Measurements from ENCODE around the gene MEGF11.

The MEGF11 gene

GRCh38 chr15:66239514-66239913 is 14.0 kb downstream of the MEGF11 start:
- H3K27ac ChIP-seq (ENCODE audit: low read depth, low read length, poor library complexity, severe bottlenecking): no peak overlapping the region
- no peak overlapping the region for H3K9ac ChIP-seq (ENCODE audit: low read length)
- no peak overlapping the region for H3K4me2 ChIP-seq (ENCODE audit: low read length)
- no peaks in the 10 kb centered on the region for H3K27me3 ChIP-seq (ENCODE audit: insufficient read depth, low read length)
- H3F3A ChIP-seq (ENCODE audit: insufficient read depth, low read length): no peaks in the 10 kb centered on the region
- H3K4me3 ChIP-seq (ENCODE audit: low read depth, low read length, poor library complexity, severe bottlenecking): no peak overlapping the region
- no peaks in the 10 kb centered on the region for H3K9me2 ChIP-seq (ENCODE audit: low read depth, low read length)
- H3K4me1 ChIP-seq (ENCODE audit: insufficient read depth, low read length, severe bottlenecking): peaks cover 5% of the 10 kb centered on the region
- H2AFZ ChIP-seq (ENCODE audit: low read length): no peak overlapping the region
- TF ChIP-seq EZH2 (IDR thresholded peaks at IDR 0.05; ENCODE audit: borderline replicate concordance, low read length) (no peak), CTCF (IDR thresholded peaks at IDR 0.05; ENCODE audit: low read length) (no peak)
- no peaks in the 10 kb centered on the region for H3K36me3 ChIP-seq (ENCODE audit: insufficient read depth, low read length)
- no peaks in the 10 kb centered on the region for H3K9me3 ChIP-seq (ENCODE audit: low read length)
- H4K20me1 ChIP-seq (ENCODE audit: insufficient read depth, low read length): no peaks in the 10 kb centered on the region
- no peaks in the 10 kb centered on the region for H3K79me2 ChIP-seq (ENCODE audit: insufficient read depth, low read length)

GRCh38 chr15:66238318-66238717 is 15.2 kb downstream of the MEGF11 start:
- no peak overlapping the region for H3K4me3 ChIP-seq (ENCODE audit: low read depth, low read length, poor library complexity, severe bottlenecking)
- H3K27me3 ChIP-seq (ENCODE audit: insufficient read depth, low read length): no peaks in the 10 kb centered on the region

GRCh38 chr15:66237513-66238235 is 15.9 kb downstream of the MEGF11 start:
- no peak overlapping the region for H3K27ac ChIP-seq (ENCODE audit: low read depth, low read length, poor library complexity, severe bottlenecking)

More at GRCh38 chr15:66238318-66238717, 15.2 kb downstream of the MEGF11 start:
- H3F3A ChIP-seq (ENCODE audit: insufficient read depth, low read length): no peaks in the 10 kb centered on the region
- H3K9ac ChIP-seq (ENCODE audit: low read length): no peak overlapping the region
- H4K20me1 ChIP-seq (ENCODE audit: insufficient read depth, low read length): no peaks in the 10 kb centered on the region
- H3K79me2 ChIP-seq (ENCODE audit: insufficient read depth, low read length): no peaks in the 10 kb centered on the region
- H3K27ac ChIP-seq (ENCODE audit: low read depth, low read length, poor library complexity, severe bottlenecking): no peak overlapping the region
- no peak overlapping the region for H3K4me2 ChIP-seq (ENCODE audit: low read length)
- H2AFZ ChIP-seq (ENCODE audit: low read length): no peak overlapping the region
- no peaks in the 10 kb centered on the region for H3K36me3 ChIP-seq (ENCODE audit: insufficient read depth, low read length)
- peaks cover 5% of the 10 kb centered on the region for H3K4me1 ChIP-seq (ENCODE audit: insufficient read depth, low read length, severe bottlenecking)
- no peaks in the 10 kb centered on the region for H3K9me2 ChIP-seq (ENCODE audit: low read depth, low read length)
- TF ChIP-seq EZH2 (IDR thresholded peaks at IDR 0.05; ENCODE audit: borderline replicate concordance, low read length) (no peak), CTCF (IDR thresholded peaks at IDR 0.05; ENCODE audit: low read length) (0 out of 2 replicates have a peak, but pooled peaks have one; percentile 6)
- H3K9me3 ChIP-seq (ENCODE audit: low read length): no peaks in the 10 kb centered on the region

More at GRCh38 chr15:66237513-66238235, 15.9 kb downstream of the MEGF11 start:
- H3F3A ChIP-seq (ENCODE audit: insufficient read depth, low read length): no peaks in the 10 kb centered on the region
- no peaks in the 10 kb centered on the region for H3K9me2 ChIP-seq (ENCODE audit: low read depth, low read length)
- H3K9ac ChIP-seq (ENCODE audit: low read length): no peak overlapping the region
- H2AFZ ChIP-seq (ENCODE audit: low read length): no peak overlapping the region
- H4K20me1 ChIP-seq (ENCODE audit: insufficient read depth, low read length): no peaks in the 10 kb centered on the region
- no peak overlapping the region for H3K4me3 ChIP-seq (ENCODE audit: low read depth, low read length, poor library complexity, severe bottlenecking)
- no peaks in the 10 kb centered on the region for H3K9me3 ChIP-seq (ENCODE audit: low read length)
- peaks cover 5% of the 10 kb centered on the region for H3K4me1 ChIP-seq (ENCODE audit: insufficient read depth, low read length, severe bottlenecking)
- no peaks in the 10 kb centered on the region for H3K27me3 ChIP-seq (ENCODE audit: insufficient read depth, low read length)
- no peaks in the 10 kb centered on the region for H3K36me3 ChIP-seq (ENCODE audit: insufficient read depth, low read length)
- no peak overlapping the region for H3K4me2 ChIP-seq (ENCODE audit: low read length)
- TF ChIP-seq EZH2 (IDR thresholded peaks at IDR 0.05; ENCODE audit: borderline replicate concordance, low read length) (no peak), CTCF (IDR thresholded peaks at IDR 0.05; ENCODE audit: low read length) (no peak)
- no peaks in the 10 kb centered on the region for H3K79me2 ChIP-seq (ENCODE audit: insufficient read depth, low read length)
